ENCODE results near the gene ALDH3B1. TPM values are rescaled to one million over a fixed set of nuclear protein-coding genes. Genes with fewer than 3 reads are reported as not detected.
A peak's percentile ranks its signal among the peaks of the same experiment; 100 is the strongest.

The ALDH3B1 gene
- polyA plus RNA-seq, 1 donor: 21.1 TPM

DNA sequence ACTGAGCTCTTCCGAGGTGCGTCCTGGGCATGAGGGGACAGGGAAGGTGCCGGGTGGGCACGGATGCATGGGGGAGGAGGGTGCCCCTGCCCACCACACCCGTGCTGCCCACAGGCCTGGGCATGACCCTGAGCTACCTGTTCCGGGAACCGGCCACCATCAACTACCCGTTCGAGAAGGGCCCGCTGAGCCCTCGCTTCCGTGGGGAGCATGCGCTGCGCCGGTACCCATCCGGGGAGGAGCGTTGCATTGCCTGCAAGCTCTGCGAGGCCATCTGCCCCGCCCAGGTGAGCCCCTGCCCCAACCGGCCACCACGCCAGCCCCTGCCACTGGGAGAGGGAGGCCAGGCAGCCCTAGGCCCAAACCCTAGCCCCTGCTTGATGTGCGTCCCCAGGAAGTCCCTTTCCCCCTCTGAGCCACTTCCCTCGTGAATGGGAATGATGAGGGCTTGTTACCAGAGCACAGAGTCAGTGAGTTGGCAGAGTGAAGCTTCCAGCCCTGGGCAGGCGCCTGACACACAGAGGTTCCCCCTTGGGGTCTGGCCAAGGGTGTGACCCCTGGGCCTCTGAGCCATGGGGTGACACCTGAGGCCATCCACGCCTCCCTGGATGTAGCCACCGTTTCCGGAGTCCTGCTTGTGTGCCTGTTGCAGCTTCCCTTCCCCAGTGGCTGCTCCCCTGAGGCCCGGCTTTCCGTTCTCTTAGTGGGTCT, 23.0 kb downstream of the ALDH3B1 start:
- Histone ChIP-seq H3K27ac (ENCODE audit: low read length) (no peak overlapping the region), H3K27me3 (ENCODE audit: control insufficient read depth, insufficient read depth, low read length) (no peaks in the 10 kb centered on the region), H3K36me3 (ENCODE audit: control insufficient read depth, insufficient read depth, low read length) (peaks cover 32% of the 10 kb centered on the region), H3K9me3 (ENCODE audit: control insufficient read depth, low read depth, low read length) (no peaks in the 10 kb centered on the region), H3K4me1 (ENCODE audit: control insufficient read depth, insufficient read depth, low read length) (peaks cover 20% of the 10 kb centered on the region), H3K4me3 (ENCODE audit: low read length) (no peak overlapping the region)
- WGBS (ENCODE audit: insufficient coverage, low lambda C conversion rate): no CpG with 5 or more reads among the region's 29 CpGs
- no peak for DNase-seq

DNA sequence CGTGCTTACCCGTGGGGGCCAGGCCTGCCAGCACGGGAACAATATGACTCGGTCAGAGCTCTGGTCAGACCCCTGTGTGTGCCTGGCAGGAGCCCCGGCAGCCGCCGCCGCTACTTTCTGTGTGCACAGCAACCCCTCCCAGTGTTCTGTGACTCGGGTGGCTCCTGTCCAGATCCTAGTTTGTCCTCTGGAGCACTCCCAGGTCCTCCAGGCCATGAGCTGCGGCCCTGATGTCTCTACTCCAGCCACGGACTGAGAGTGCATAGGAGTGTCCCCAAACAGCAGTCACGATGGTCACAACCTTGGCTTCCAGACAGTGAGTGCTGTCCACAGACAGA, 23.6 kb downstream of the ALDH3B1 start:
- no peak for DNase-seq
- H3K36me3 ChIP-seq (ENCODE audit: control insufficient read depth, insufficient read depth, low read length): peaks cover 32% of the 10 kb centered on the region
- no CpG with 5 or more reads among the region's 12 CpGs for WGBS (ENCODE audit: insufficient coverage, low lambda C conversion rate)

DNA sequence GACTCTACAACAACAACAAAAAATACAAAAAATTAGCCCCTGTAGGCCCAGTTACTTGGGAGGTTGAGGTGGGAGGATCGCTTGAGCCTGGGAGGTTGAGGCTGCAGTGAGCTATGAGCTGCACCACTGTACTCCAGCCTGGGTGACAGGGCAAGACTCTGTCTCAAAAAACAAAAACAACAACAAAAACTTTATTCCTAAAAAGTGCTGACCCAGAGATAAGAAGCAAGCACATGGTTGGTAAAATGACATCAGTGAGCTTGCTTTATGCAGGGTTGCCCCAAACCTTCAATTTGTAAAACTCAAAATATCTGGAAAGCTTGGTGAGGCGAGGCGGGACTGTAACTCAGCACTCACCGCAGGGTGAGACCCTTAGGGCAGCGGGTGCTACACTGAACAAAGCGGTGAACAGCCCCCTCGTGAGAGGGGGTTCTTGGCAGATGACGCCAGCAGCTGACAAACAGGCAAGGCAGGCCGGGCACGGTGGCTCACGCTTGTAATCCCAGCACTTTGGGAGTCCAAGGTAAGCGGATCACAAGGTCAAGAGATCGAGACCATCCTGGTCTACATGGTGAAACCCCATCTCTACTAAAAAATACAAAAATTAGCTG, 25.2 kb downstream of the ALDH3B1 start:
- no CpG with 5 or more reads among the region's 13 CpGs for WGBS (ENCODE audit: insufficient coverage, low lambda C conversion rate)
- no peak for DNase-seq
- Histone ChIP-seq H3K4me3 (ENCODE audit: low read length) (no peak overlapping the region), H3K27me3 (ENCODE audit: control insufficient read depth, insufficient read depth, low read length) (no peaks in the 10 kb centered on the region), H3K27ac (ENCODE audit: low read length) (no peak overlapping the region), H3K36me3 (ENCODE audit: control insufficient read depth, insufficient read depth, low read length) (peaks cover 32% of the 10 kb centered on the region), H3K9me3 (ENCODE audit: control insufficient read depth, low read depth, low read length) (no peaks in the 10 kb centered on the region), H3K4me1 (ENCODE audit: control insufficient read depth, insufficient read depth, low read length) (peaks cover 33% of the 10 kb centered on the region)

More for the DNA sequence above, 23.6 kb downstream of the ALDH3B1 start:
- no peaks in the 10 kb centered on the region for H3K27me3 ChIP-seq (ENCODE audit: control insufficient read depth, insufficient read depth, low read length)
- peaks cover 25% of the 10 kb centered on the region for H3K4me1 ChIP-seq (ENCODE audit: control insufficient read depth, insufficient read depth, low read length)
- no peak overlapping the region for H3K4me3 ChIP-seq (ENCODE audit: low read length)
- H3K27ac ChIP-seq (ENCODE audit: low read length): no peak overlapping the region
- no peaks in the 10 kb centered on the region for H3K9me3 ChIP-seq (ENCODE audit: control insufficient read depth, low read depth, low read length)

DNA sequence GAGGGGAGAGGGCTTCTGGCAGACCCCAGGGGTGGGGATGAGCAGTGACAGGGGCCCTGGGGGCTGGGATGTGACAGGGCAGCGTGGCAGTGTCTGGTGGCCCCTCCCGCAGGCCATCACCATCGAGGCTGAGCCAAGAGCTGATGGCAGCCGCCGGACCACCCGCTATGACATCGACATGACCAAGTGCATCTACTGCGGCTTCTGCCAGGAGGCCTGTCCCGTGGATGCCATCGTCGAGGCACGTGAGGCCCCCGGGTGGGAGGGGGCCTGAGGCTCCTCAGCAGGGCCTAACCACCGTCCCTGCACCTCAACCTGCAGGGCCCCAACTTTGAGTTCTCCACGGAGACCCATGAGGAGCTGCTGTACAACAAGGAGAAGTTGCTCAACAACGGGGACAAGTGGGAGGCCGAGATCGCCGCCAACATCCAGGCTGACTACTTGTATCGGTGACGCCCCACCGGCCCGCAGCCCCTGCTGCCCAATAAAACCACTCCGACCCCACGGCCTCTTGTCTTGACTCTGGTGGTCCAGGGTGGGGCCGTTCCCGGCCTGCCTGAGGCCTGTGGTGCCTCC, 26.1 kb downstream of the ALDH3B1 start:
- Histone ChIP-seq H3K27ac (ENCODE audit: low read length) (no peak overlapping the region), H3K27me3 (ENCODE audit: control insufficient read depth, insufficient read depth, low read length) (no peaks in the 10 kb centered on the region), H3K4me1 (ENCODE audit: control insufficient read depth, insufficient read depth, low read length) (peaks cover 35% of the 10 kb centered on the region), H3K4me3 (ENCODE audit: low read length) (no peak overlapping the region), H3K9me3 (ENCODE audit: control insufficient read depth, low read depth, low read length) (no peaks in the 10 kb centered on the region), H3K36me3 (ENCODE audit: control insufficient read depth, insufficient read depth, low read length) (peaks cover 32% of the 10 kb centered on the region)
- WGBS (ENCODE audit: insufficient coverage, low lambda C conversion rate): no CpG with 5 or more reads among the region's 27 CpGs
- no peak for DNase-seq

DNA sequence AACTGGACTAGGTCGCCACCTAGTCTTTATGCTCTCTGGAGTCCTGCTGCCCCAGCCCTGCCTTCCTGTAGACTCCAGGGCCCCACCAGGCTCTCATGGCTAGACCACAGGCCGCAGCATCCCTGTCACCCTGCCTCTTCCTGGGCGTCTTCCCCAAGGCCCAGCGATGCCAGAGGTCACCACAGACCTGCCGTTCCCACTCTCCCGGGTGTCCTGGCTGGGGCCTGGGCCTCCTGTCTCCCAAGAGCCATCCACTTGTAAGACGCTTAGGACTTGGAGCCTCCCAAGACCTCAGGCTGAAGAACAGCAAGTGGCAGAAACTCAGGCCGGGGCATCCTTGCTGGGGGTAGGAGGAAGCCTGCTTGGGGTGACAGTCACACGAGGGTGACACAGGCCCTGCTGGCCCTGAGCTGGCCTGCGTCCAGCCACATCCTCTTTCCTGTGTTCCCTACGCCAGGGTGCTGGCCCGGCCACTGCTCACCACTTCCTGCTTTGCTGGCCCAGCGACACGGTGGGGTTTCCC, 26.7 kb downstream of the ALDH3B1 start:
- Histone ChIP-seq H3K27ac (ENCODE audit: low read length) (no peak overlapping the region), H3K27me3 (ENCODE audit: control insufficient read depth, insufficient read depth, low read length) (no peaks in the 10 kb centered on the region), H3K4me1 (ENCODE audit: control insufficient read depth, insufficient read depth, low read length) (peaks cover 30% of the 10 kb centered on the region), H3K36me3 (ENCODE audit: control insufficient read depth, insufficient read depth, low read length) (peaks cover 35% of the 10 kb centered on the region), H3K9me3 (ENCODE audit: control insufficient read depth, low read depth, low read length) (no peaks in the 10 kb centered on the region), H3K4me3 (ENCODE audit: low read length) (no peak overlapping the region)
- DNase-seq: peak in 1 of 2 donors; percentile 28
- WGBS (ENCODE audit: insufficient coverage, low lambda C conversion rate): no CpG with 5 or more reads among the region's 14 CpGs

DNA sequence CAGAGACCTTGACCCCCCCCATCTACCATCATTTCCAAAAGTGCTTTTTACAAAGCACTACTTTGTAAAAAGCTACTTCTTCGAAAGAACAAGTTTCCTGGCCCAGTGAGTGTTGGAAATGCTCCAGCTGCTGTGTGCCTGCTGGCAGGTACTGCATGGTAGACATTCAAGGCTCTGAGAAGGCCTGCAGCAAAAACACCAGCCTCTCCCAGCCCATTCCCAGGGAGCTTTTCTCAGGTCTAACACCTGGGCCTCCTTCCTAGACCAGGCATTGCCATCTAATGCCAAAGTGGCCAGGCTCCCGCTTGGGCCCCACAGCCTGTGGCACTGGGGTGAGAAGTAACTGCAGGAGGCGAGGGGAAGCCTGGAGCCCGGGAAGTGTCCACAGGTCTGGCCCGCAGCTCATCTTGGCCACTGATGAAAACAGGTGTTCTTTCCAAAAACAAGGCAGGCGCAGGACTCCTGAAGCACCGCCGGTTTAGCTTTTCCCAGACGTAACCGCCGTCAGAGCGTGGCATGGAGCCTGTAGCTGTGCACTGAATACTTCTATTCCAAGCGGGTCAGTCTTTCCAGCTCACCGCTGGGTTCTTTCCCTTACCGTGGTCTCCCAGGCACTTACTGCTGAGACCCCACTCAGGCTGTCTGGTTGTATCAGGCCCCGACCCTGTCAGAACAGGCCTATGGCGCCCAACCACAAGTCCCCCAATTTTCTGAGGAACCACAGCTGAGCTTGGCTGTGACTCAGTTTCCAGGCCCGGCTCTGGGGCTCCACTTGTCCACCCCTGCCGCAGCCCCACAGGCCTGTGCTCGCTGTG, 27.5 kb downstream of the ALDH3B1 start:
- peaks cover 35% of the 10 kb centered on the region for H3K36me3 ChIP-seq (ENCODE audit: control insufficient read depth, insufficient read depth, low read length)
- peak overlapping the region; percentile 76 for H3K27ac ChIP-seq (ENCODE audit: low read length)
- no peaks in the 10 kb centered on the region for H3K9me3 ChIP-seq (ENCODE audit: control insufficient read depth, low read depth, low read length)
- peaks cover 32% of the 10 kb centered on the region for H3K4me1 ChIP-seq (ENCODE audit: control insufficient read depth, insufficient read depth, low read length)
- WGBS (ENCODE audit: insufficient coverage, low lambda C conversion rate): no CpG with 5 or more reads among the region's 20 CpGs
- H3K27me3 ChIP-seq (ENCODE audit: control insufficient read depth, insufficient read depth, low read length): no peaks in the 10 kb centered on the region
- no peak overlapping the region for H3K4me3 ChIP-seq (ENCODE audit: low read length)
- no peak for DNase-seq

DNA sequence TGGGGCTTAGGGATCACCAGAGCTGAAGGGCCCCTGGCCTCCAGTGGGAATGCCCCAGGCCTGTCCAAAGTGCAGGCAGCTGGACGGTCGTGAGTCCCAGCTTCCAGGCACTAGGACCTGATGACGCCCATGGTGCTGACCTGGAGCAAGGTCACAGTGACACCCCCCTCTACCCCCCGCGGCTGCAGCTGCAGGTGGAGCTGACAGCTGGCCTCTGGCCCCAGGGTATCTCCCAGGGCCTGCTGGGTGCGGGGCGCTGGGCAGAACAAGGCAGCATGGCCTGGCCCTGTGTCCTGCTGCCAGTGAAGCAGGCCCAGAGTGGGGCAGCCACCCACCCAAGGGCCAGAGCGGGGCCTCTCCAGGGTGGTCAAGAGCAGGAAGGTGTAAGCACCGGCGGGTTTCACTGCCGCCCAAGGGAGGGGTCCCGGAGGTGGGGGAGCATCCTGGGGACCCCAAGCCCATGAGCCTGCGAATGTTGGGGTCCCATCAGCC, 28.1 kb downstream of the ALDH3B1 start:
- H3K27me3 ChIP-seq (ENCODE audit: control insufficient read depth, insufficient read depth, low read length): no peaks in the 10 kb centered on the region
- H3K4me1 ChIP-seq (ENCODE audit: control insufficient read depth, insufficient read depth, low read length): peaks cover 36% of the 10 kb centered on the region
- no peaks in the 10 kb centered on the region for H3K9me3 ChIP-seq (ENCODE audit: control insufficient read depth, low read depth, low read length)
- DNase-seq: peak in 1 of 2 donors; percentile 64
- no CpG with 5 or more reads among the region's 13 CpGs for WGBS (ENCODE audit: insufficient coverage, low lambda C conversion rate)
- peak overlapping the region; percentile 76 for H3K27ac ChIP-seq (ENCODE audit: low read length)
- peak overlapping the region; percentile 81 for H3K4me3 ChIP-seq (ENCODE audit: low read length)
- peaks cover 33% of the 10 kb centered on the region for H3K36me3 ChIP-seq (ENCODE audit: control insufficient read depth, insufficient read depth, low read length)

DNA sequence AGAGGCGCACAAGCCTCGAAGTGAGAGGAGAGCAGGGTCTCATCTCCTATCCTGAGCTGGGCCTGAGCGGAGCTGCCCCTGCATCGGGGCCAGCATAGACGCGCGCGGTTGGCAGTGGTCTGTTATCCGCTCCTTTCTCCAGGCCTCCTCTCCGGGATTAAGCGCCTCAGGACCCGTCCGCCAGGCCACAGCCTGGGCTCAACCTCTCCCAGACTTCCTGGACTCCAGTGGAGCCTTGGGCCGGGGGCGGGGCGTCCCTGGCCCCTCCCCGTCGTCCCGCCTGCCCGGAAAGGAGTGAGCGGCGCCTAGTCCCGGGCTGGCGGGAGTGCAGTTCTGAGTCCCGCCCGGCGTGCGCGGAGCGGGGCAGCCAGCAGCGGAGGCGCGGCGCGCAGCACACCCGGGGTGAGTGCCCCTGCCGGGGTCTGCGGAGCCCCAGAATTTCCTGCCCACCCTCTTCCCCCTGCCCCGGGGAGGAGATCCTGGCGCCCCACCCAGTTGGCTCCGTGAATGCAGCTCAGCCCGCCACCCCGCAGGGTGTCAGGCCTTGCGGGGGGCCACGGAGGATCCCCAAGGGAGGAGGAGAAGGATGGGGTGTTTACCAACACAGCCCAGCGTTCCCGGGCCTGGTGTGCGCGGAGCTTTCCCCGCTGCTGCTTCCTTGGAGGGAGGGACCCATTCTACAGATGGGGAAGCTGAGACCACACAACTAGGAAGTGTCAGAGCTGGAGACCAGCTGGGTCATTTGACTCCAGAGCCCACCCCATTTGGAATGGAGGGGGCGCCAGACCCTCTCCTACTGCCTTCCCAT, 28.8 kb downstream of the ALDH3B1 start, which contains the start of gene TCIRG1:
Gene TCIRG1, plus strand, starts transcription at position 308 of the 808 bp plus-strand sequence. CDS start 2,247 bp downstream, outside the sequence.
- H3K36me3 ChIP-seq (ENCODE audit: control insufficient read depth, insufficient read depth, low read length): peaks cover 30% of the 10 kb centered on the region
- peak; percentile 84 to 90 for DNase-seq
- H3K27me3 ChIP-seq (ENCODE audit: control insufficient read depth, insufficient read depth, low read length): no peaks in the 10 kb centered on the region
- WGBS (ENCODE audit: insufficient coverage, low lambda C conversion rate): no CpG with 5 or more reads among the region's 51 CpGs
- peak within 1 kb of the TSS; percentile 76 for H3K27ac ChIP-seq (ENCODE audit: low read length)
- no peaks in the 10 kb centered on the region for H3K9me3 ChIP-seq (ENCODE audit: control insufficient read depth, low read depth, low read length)
- peak within 1 kb of the TSS; percentile 81 for H3K4me3 ChIP-seq (ENCODE audit: low read length)
- H3K4me1 ChIP-seq (ENCODE audit: control insufficient read depth, insufficient read depth, low read length): peaks cover 38% of the 10 kb centered on the region

DNA sequence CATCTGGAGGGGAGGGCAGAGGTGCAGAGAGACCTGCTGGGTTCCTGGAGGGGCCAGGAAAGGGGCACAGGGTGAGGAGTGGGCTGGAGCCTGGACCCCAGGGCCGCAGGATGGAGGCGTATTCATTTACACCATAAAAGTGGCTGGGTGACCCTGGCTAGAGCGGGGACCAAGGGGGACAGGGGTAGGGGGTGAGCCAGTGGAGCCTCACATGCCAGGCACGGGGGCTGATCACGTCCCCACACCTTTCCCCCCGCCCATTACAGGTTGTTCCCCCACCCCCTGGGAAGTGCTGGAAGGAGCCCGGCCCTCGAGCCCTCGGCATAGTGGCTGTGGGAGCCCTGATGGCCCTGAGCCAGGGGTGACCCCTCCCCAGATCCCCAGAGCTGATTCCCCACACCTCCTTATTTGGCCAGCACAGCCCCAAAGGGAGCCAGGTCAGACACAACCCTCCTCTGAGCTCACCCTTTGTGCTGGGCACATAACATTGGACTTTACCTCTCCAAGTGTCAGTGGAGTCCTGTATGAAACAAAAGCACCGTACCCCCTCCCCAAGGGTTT, 29.5 kb downstream of the ALDH3B1 start:
- no peaks in the 10 kb centered on the region for H3K27me3 ChIP-seq (ENCODE audit: control insufficient read depth, insufficient read depth, low read length)
- peaks cover 32% of the 10 kb centered on the region for H3K36me3 ChIP-seq (ENCODE audit: control insufficient read depth, insufficient read depth, low read length)
- H3K27ac ChIP-seq (ENCODE audit: low read length): peak overlapping the region; percentile 71
- H3K9me3 ChIP-seq (ENCODE audit: control insufficient read depth, low read depth, low read length): no peaks in the 10 kb centered on the region
- H3K4me3 ChIP-seq (ENCODE audit: low read length): peak overlapping the region; percentile 81
- DNase-seq: peak in 1 of 2 donors; percentile 66
- no CpG with 5 or more reads among the region's 10 CpGs for WGBS (ENCODE audit: insufficient coverage, low lambda C conversion rate)
- peaks cover 38% of the 10 kb centered on the region for H3K4me1 ChIP-seq (ENCODE audit: control insufficient read depth, insufficient read depth, low read length)

Data from large intestine (tissue), 3 donors.